Subcutaneous adipose tissue (tissue), 4 donors: ENCODE measurements around the gene CDK5RAP1. TPM values are rescaled to one million over a fixed set of nuclear protein-coding genes. Genes with fewer than 3 reads are reported as not detected.

Experiments used
- total RNA-seq, 4 donors: library from RNA; depleted of rRNA; stranded (reverse); fragments of >200 nt; gene quantifications; one replicate each; pipeline ENCODE4 v1.1.0, GENCODE V29; 2016
- TF ChIP-seq, protein P1 (sequence below): fragments of 450-650 bp; IDR thresholded peaks from one replicate; pipeline ENCODE4 v1.5.1; 2016; ENCODE audit warnings: low read depth, mild to moderate bottlenecking, control low read depth, antibody characterized with exemption, moderate library complexity

Gene CDK5RAP1
- total RNA-seq, 4 donors from 2014 or later = 14.5 to 26.0 (median 16.3) TPM

- TF ChIP-seq, protein P1, sequence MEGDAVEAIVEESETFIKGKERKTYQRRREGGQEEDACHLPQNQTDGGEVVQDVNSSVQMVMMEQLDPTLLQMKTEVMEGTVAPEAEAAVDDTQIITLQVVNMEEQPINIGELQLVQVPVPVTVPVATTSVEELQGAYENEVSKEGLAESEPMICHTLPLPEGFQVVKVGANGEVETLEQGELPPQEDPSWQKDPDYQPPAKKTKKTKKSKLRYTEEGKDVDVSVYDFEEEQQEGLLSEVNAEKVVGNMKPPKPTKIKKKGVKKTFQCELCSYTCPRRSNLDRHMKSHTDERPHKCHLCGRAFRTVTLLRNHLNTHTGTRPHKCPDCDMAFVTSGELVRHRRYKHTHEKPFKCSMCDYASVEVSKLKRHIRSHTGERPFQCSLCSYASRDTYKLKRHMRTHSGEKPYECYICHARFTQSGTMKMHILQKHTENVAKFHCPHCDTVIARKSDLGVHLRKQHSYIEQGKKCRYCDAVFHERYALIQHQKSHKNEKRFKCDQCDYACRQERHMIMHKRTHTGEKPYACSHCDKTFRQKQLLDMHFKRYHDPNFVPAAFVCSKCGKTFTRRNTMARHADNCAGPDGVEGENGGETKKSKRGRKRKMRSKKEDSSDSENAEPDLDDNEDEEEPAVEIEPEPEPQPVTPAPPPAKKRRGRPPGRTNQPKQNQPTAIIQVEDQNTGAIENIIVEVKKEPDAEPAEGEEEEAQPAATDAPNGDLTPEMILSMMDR = no peak
Observed at GRCh38 chr20:33336375-33336774, 64.9 kb downstream of the CDK5RAP1 start.

DNA sequence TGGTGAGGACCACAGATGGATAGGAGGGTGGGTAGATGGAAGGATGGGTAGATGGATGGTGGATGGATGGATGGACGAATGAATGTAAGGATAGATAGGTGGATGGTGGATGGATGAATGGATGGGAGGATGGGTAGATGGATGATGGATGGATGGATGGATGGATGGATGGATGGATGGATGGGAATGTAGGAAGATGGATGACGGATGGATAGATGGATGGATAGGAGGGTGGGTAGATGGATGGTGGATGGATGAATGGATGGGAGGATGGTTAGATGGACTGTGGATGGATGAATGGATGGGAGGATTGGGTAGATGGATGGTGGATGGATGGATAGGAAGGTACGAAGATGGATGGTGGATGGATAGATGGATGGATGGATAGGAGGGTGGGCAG is 67.2 kb downstream of the CDK5RAP1 start:
- TF ChIP-seq, protein P1 = no peak

- TF ChIP-seq, protein P1 = no peak
Observed at GRCh38 chr20:33333616-33334015, 67.7 kb downstream of the CDK5RAP1 start.

DNA sequence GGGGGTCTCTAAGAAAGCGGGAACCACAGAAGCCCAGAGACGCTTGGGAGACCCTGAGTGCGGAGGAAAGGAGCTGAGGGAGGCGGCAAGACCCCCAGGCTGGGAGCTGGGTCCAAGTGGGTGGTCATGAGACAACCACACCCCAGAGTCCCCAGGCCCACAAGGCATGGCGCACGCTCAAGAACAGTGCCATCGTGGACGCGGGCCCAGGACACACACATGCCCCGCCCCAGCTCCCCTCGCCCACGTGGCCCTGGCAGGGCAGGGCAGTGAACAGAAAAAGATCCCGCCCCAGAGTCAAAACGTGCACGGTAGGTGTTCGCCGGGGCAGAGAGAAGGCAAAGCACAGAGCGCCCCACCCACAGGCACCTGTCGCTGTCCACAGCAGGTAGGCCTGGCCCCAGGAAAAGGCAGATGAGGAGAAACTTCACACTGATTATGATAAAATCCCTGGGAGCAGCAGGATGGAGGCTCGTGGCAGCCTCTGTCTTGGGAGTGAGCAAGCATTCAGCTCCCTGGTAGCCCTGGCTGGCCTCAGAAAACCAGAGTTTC is 68.3 kb downstream of the CDK5RAP1 start:
- TF ChIP-seq, protein P1 = no peak

DNA sequence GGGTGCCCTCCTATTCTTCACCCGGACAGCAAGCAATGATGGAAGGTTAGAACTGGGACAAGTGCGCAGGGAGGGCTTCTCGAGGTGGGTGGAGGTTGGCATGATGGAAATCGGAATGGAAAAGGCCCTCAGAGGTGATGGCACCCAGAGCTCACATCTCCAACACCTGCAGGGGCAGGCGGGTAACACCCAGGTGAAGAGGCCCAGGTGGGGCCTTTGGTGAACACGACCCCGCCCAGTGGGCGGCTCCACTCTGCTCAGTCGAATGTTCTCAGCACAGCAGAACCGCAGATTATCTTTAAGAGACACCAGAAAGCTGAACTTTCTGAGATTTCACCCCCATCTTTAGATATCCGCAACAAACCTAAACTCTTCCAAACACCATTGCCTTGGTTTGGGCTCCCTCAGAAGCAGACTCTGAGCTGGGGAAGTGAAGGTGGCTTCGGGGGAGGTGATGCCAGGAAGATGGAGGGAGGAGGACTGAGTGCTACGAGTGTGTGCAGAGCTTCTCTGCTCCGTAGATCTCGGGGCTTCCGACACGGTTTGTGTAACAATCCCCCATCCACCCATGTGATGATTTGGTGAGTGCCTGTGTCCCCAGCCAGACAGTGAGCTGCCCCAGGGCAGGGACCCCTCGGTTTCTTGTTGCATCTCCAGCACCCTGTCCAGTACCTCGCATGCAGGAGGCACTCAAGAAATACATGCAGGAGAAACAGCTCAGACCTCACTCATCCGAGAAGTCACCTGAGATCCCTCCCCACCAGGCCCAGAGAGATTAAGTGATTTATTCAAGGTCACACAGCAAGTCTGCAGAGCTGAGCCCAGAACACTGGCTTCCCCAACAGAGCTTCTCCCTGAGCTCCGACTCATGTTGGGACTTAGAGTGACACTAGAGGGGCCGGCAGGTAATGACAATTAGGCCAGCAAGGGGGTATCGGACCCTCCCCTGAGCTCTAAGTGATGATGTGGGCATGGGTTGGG is 72.9 kb downstream of the CDK5RAP1 start:
- TF ChIP-seq, protein P1 = no peak

- TF ChIP-seq, protein P1 = no peak
Observed at GRCh38 chr20:33325350-33325749, 76.0 kb downstream of the CDK5RAP1 start.

GRCh38 chr20:33323236-33323635 is 78.1 kb downstream of the CDK5RAP1 start:
- TF ChIP-seq, protein P1 = no peak
